Cardiac fibroblast (primary cell): ENCODE data around the gene SCNN1A.

ENCODE experiments used
- DNase-seq, 2 donors: peaks; one replicate each; pipeline versions ENCODE4 v3.0.0 to v3.0.0-alpha.2; 2010; ENCODE audit warnings: low read depth in 2 of 2
- H3K4me3 ChIP-seq, 2 donors: replicated peaks in 1 of 2; 1 replicate in 1 of 2; 2 replicates in 1 of 2; pipeline ENCODE4 v1.5.1; 2011; ENCODE audit warnings: low read depth in 2 of 2, low read length in 2 of 2, mild to moderate bottlenecking in 2 of 2, moderate library complexity in 1 of 2
- CTCF ChIP-seq: IDR thresholded peaks from one replicate; pipeline ENCODE4 v1.5.1; 2011; ENCODE audit warnings: low read depth, mild to moderate bottlenecking, low read length, inconsistent platforms

SCNN1A gene

GRCh38 chr12:6317693-6318439 lies 57.5 kb downstream of the SCNN1A start:
- H3K4me3 ChIP-seq = no peak overlapping the region
- no peak for TF ChIP-seq CTCF
- DNase-seq = peak in 1 of 2 donors; percentile 35

GRCh38 chr12:6316921-6317692 lies 58.3 kb downstream of the SCNN1A start:
- DNase-seq = peak; percentile 12 to 43
- no peak for TF ChIP-seq CTCF
- no peak overlapping the region for H3K4me3 ChIP-seq

- peak in 1 of 2 donors; percentile 21 for DNase-seq
- TF ChIP-seq CTCF = no peak
These were observed 59.4 kb downstream of the SCNN1A start for GRCh38 chr12:6315704-6316597.

DNA sequence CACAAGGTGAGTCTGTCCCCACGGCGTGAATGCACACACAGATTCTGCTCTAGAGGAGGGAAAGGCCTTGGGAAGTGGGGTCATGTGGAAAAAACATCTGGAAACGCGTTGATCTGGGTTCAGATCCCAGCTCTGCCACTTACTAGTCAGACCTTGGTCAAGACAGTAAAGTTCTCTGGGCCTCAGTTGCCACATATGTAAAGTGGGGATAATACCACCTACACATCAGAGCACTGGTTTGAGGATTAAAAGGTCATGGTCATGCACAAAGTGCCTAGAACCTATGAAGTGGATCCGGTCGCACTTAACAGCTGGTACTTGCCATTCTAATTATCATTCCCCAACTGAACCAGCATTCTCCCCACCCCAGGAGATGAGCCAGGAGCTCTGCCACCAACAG lies 60.2 kb downstream of the SCNN1A start:
- no peak overlapping the region for H3K4me3 ChIP-seq
- DNase-seq = no peak
- TF ChIP-seq CTCF = no peak

More at GRCh38 chr12:6315704-6316597, 59.4 kb downstream of the SCNN1A start:
- no peak overlapping the region for H3K4me3 ChIP-seq

GRCh38 chr12:6314776-6315175 lies 60.6 kb downstream of the SCNN1A start:
- TF ChIP-seq CTCF = no peak
- no peak overlapping the region for H3K4me3 ChIP-seq
- no peak for DNase-seq

DNA sequence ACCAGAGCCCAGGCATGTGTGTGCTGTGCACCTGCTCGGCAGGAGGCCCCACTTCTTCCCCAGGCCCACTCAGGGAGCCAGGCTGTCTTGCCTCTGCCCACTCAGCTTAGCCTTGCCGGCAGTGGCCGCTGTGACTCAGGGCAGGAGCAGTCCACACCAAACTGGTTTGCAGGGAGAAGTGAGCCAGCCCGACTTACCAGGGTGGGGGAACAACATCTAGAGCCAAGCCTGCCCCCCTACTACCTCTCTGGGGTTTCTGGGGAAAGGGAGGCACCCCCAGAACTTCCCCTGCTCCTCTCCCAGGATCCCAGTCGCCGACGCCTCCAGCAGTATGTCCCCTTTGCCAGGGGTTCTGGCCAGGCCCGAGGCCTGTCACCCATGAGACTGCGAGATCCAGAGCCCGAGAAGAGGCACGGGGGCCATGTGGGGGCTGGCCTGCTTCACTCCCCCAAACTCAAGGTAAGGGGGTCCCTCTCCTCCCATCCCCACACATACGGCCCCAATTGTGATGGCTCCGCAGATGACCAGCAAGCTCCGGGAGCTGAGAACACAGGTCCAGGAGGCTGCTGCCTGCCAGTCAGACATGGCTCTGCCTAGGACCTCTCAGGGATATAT lies 61.9 kb downstream of the SCNN1A start:
- no peak for DNase-seq

More for the DNA sequence above, 61.9 kb downstream of the SCNN1A start:
- no peak for TF ChIP-seq CTCF
- no peak overlapping the region for H3K4me3 ChIP-seq
